Measurements from ENCODE around the gene ATRN. TPM values are rescaled to one million over a fixed set of nuclear protein-coding genes. Genes with fewer than 3 reads are reported as not detected.

The ATRN gene
- total RNA-seq, 6 experiments from 2014 or later: 46.9 to 82.1 (median 59.1) TPM

DNA sequence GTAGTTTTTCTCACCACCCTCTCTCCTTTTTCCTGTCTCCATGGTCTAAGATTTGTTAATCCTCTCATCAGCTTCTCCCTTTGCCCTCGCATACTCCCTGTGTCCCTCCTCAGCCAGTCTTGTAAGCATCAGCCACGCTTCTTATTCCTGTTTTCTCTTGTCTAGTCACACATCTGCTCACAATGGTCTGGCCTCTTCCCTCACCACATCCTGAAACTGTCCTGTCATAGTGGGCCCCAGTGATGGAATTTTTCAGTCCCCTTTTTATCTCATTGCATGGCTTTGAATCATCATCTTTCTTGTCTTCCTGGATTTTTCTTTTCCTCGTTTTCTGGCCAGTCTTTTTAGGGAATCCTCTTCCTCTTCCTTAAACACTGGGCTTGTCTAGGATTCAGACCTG, 135.2 kb downstream of the ATRN start:
- Histone ChIP-seq H3K4me3 (no peak overlapping the region), H3K9me3 (no peaks in the 10 kb centered on the region), H3K36me3 (peaks cover 0 to 32% (median 20%) of the 10 kb centered on the region in 4 donors), H3K4me1 (no peaks in the 10 kb centered on the region), H3K27me3 (no peaks in the 10 kb centered on the region), H3K27ac (no peak overlapping the region)
- no peak for TF ChIP-seq POLR2A (IDR thresholded peaks at IDR 0.05)
- TF ChIP-seq, protein P1, sequence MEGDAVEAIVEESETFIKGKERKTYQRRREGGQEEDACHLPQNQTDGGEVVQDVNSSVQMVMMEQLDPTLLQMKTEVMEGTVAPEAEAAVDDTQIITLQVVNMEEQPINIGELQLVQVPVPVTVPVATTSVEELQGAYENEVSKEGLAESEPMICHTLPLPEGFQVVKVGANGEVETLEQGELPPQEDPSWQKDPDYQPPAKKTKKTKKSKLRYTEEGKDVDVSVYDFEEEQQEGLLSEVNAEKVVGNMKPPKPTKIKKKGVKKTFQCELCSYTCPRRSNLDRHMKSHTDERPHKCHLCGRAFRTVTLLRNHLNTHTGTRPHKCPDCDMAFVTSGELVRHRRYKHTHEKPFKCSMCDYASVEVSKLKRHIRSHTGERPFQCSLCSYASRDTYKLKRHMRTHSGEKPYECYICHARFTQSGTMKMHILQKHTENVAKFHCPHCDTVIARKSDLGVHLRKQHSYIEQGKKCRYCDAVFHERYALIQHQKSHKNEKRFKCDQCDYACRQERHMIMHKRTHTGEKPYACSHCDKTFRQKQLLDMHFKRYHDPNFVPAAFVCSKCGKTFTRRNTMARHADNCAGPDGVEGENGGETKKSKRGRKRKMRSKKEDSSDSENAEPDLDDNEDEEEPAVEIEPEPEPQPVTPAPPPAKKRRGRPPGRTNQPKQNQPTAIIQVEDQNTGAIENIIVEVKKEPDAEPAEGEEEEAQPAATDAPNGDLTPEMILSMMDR (IDR thresholded peaks at IDR 0.05): no peak
- DNase-seq: no peak
- intact Hi-C loops (cut with DNase I): no loop called here
- no peak for ATAC-seq
- WGBS (ENCODE audit: insufficient coverage, low coverage, low lambda C conversion rate, missing lambda C conversion rate): 78% methylated on average over 3 of the region's 3 CpGs

DNA sequence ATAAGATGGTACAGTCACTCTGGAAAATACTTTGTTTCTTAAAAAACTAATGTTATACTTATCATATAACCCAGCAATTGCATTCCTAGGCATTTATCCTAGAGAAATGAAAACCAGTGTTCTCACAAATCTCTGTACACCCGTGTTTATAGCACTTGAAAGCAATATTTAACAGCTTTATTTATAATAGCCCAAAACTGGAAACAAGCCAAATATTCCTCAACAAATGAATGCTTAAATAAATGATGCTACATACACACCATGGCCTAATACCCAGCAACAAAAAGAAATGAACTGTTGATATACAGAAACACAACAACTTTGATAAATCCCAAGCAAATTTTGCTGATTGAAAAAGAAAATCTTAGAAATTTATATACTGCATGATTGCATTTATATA, 141.1 kb downstream of the ATRN start:
- H3K27ac ChIP-seq: no peak overlapping the region
- no peaks in the 10 kb centered on the region for H3K4me1 ChIP-seq
- WGBS (ENCODE audit: insufficient coverage, low coverage, low lambda C conversion rate, missing lambda C conversion rate): 47% methylated on average over 1 of the region's 1 CpG
- intact Hi-C loops (cut with DNase I): no loop called here
- no peak overlapping the region for H3K4me3 ChIP-seq
- ATAC-seq: no peak
- H3K36me3 ChIP-seq: peaks cover 0 to 13% (median 3%) of the 10 kb centered on the region in 4 donors
- no peaks in the 10 kb centered on the region for H3K9me3 ChIP-seq
- TF ChIP-seq, protein P1 (IDR thresholded peaks at IDR 0.05): no peak
- TF ChIP-seq POLR2A (IDR thresholded peaks at IDR 0.05): no peak
- no peak for DNase-seq
- H3K27me3 ChIP-seq: no peaks in the 10 kb centered on the region

- no peaks in the 10 kb centered on the region for H3K4me1 ChIP-seq
- ATAC-seq (no peak), DNase-seq (no peak)
- no peak overlapping the region for H3K27ac ChIP-seq
- H3K27me3 ChIP-seq: no peaks in the 10 kb centered on the region
- intact Hi-C loops (cut with DNase I): no loop called here
- no peak overlapping the region for H3K4me3 ChIP-seq
- WGBS (ENCODE audit: insufficient coverage, low coverage, low lambda C conversion rate, missing lambda C conversion rate): 78% methylated on average over 4 of the region's 10 CpGs
- H3K9me3 ChIP-seq: no peaks in the 10 kb centered on the region
- peaks cover 0 to 18% (median 3%) of the 10 kb centered on the region in 4 donors for H3K36me3 ChIP-seq
- no peak for TF ChIP-seq POLR2A (IDR thresholded peaks at IDR 0.05)
- TF ChIP-seq, protein P1 (IDR thresholded peaks at IDR 0.05): no peak
These were observed 142.2 kb downstream of the ATRN start for GRCh38 chr20:3612795-3613572.

DNA sequence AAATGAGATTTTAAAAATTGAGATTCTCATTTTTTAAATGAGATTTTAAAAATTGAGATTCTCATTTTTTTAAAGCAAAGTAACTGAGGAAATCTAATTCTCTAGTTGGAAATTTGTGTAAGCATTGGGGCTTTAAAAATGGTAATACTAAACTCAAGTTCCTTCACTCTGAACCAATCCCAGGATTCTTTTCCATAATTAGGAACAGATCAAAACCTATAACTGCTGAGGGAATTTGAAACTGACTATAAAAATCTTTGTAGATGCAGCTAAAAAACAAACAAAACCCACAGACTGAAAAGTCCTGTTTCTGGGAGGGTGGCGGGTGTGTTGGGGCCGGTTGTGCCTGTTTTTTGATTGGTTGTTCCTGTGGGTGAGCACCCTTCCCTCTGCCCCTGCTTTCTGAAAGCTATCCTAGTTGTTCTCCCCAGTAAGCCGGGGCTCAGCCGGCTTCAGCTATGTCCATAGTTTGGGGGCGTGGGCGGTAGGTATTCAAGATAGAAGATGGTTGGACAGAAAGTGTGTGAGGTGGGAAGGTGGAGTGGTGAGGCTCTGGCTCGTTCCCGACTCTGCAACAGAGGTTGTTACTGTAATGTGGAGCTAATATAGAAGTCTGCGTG, 143.1 kb downstream of the ATRN start:
- DNase-seq (no peak), ATAC-seq (no peak)
- Histone ChIP-seq H3K4me3 (no peak overlapping the region), H3K27me3 (no peaks in the 10 kb centered on the region), H3K27ac (no peak overlapping the region), H3K36me3 (peaks cover 0 to 24% (median 3%) of the 10 kb centered on the region in 4 donors), H3K4me1 (no peaks in the 10 kb centered on the region), H3K9me3 (no peaks in the 10 kb centered on the region)
- WGBS (ENCODE audit: insufficient coverage, low coverage, low lambda C conversion rate, missing lambda C conversion rate): 94% methylated on average over 9 of the region's 9 CpGs
- TF ChIP-seq, protein P1 (IDR thresholded peaks at IDR 0.05): no peak
- no peak for TF ChIP-seq POLR2A (IDR thresholded peaks at IDR 0.05)
- intact Hi-C loops (cut with DNase I): no loop called here

Data from right lobe of liver (tissue), 6 donors.